ENCODE measurements around the gene TEF.

TEF gene

GRCh38 chr22:41354979-41355378 is 26.8 kb upstream of the TEF start:
- no peak for ATAC-seq

GRCh38 chr22:41355895-41356294 is 25.8 kb upstream of the TEF start:
- ATAC-seq: no peak

- no peak for ATAC-seq
Measured at GRCh38 chr22:41356430-41357028, 25.2 kb upstream of the TEF start.

GRCh38 chr22:41357191-41357590 is 24.6 kb upstream of the TEF start:
- ATAC-seq: no peak

GRCh38 chr22:41358927-41359326 is 22.8 kb upstream of the TEF start:
- no peak for ATAC-seq

GRCh38 chr22:41359376-41359775 is 22.4 kb upstream of the TEF start:
- no peak for ATAC-seq

GRCh38 chr22:41360126-41360525 is 21.6 kb upstream of the TEF start:
- no peak for ATAC-seq

- ATAC-seq: no peak
Measured at GRCh38 chr22:41361716-41362310, 19.9 kb upstream of the TEF start.

- no peak for ATAC-seq
Measured at GRCh38 chr22:41362615-41363014, 19.1 kb upstream of the TEF start.

- ATAC-seq: no peak
Measured at GRCh38 chr22:41364233-41364632, 17.5 kb upstream of the TEF start.

- ATAC-seq: no peak
Measured at GRCh38 chr22:41364955-41365354, 16.8 kb upstream of the TEF start.

- no peak for ATAC-seq
Measured at GRCh38 chr22:41365425-41365824, 16.3 kb upstream of the TEF start.

GRCh38 chr22:41366323-41367029 is 15.3 kb upstream of the TEF start:
- no peak for ATAC-seq

- peak in 1 of 2 donors; percentile 28 for ATAC-seq
Measured at GRCh38 chr22:41367039-41367679, 14.6 kb upstream of the TEF start.

- ATAC-seq: no peak
Measured at GRCh38 chr22:41367680-41368542, 13.8 kb upstream of the TEF start.

GRCh38 chr22:41368543-41369423 is 13.0 kb upstream of the TEF start:
- ATAC-seq: no peak

GRCh38 chr22:41369424-41369745 is 12.4 kb upstream of the TEF start:
- ATAC-seq: no peak

GRCh38 chr22:41369837-41370236 is 11.9 kb upstream of the TEF start:
- ATAC-seq: no peak

GRCh38 chr22:41377846-41378245 is 3.9 kb upstream of the TEF start:
- ATAC-seq: no peak

- peak; percentile 0 to 2 for ATAC-seq
Measured at GRCh38 chr22:41380993-41381328, 781 bp upstream of the TEF start.

- peak; percentile 14 to 23 for ATAC-seq
Measured at GRCh38 chr22:41382098-41382578, 396 bp downstream of the TEF start.

GRCh38 chr22:41382610-41383009 is 868 bp downstream of the TEF start:
- no peak for ATAC-seq
